HG02938 (cell line): ENCODE data around the gene VAV3.

ENCODE experiments used
- ATAC-seq: cut with Tn5 transposase; IDR thresholded peaks from one replicate; pipeline ENCODE4 v1.9.1; 2021; ENCODE audit warnings: mild to moderate bottlenecking, moderate library complexity; ENCODE audit not compliant: unreplicated experiment

The VAV3 gene

DNA sequence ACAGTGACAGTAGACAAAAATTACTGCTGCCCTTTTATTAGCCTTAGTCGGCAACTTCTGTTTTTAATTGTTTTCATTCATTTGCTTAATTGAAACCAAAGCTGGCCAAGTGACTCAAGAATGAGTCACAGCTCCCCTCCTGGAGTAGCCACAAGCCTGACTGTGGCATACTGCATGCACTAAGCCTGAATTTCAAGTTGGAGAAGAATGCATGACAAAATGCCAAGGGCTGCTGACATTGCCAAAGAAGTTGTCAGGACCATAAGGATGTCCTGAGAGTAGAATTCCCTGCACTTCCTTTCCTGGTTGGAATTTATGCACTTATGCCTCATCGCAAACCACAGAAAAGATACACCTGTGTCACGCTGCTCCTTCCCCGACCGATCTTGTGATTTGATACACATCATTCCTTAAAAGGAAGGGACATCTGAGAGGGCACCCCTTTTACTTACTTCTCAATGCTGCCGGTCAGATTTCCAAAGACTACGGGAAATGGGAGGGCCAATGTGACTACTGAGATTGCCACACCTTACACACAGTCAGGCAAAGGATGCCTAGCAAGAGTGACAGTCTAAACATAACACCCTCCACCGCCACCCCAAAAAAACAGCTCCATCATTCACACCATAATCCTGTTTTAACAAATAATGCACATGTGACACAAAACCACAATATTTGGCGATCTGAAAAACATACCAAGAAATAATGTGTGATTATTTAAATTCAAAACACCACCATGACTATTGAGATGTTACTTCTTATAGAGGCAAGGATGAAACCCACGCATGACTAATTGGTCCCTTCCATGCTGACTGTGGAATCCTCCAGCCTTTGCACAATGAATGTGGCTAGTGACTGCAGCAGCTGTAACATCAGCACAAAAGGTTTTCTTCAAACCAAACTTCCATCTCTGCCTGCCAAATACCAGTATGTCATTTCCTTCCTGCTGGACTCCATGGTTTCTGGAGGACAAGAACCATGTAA is 28.2 kb downstream of the VAV3 start:
- no peak for ATAC-seq

DNA sequence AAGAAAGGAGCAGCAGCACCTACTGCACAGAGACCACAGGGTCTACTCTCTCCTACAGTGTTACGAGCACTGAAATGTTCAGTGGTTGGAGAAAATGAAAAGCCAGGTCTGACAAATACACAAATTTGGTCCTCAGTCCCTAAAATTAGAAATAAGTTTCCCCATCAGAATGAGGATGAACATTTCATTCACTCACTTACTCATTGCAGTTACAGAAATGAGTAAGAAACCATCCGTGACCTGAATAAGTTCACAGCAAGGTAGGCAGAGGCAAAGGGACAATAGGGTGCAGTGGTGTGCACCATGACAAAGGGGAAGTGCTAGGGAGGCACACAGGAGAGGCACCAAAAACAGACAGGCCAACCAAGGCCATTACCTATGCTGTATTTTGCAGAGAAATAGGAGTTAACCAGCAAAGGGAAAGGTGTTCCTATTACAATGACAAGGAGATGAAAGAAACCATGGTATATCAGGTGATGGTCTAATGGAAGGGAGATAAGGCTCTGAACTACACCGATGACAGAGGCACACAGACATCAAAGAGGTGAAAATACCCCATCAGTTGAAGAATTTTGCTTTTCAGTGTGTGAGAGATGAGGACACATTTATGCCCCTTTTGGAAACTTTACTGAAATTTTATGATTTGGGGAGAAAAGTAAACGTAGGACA is 29.4 kb downstream of the VAV3 start:
- ATAC-seq, result peak; percentile 91

DNA sequence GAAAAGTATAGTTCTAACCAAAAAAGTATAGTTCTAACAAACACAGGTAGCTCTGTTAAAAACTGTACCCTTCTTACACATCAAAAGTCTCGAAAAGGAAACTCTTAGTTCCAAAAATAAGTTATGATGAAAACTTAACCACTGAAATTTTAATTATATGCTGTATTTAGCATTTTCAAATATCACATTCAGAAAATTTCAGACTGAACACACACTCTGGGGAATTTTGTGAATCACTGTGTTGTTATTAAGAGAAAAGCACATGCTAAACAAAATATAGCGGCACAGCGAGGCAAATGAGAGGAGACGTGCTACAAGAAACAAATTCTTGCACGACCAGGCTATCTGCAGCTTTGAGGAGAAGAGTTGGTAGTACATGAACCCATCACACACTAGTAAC is 30.4 kb downstream of the VAV3 start:
- ATAC-seq, result no peak

DNA sequence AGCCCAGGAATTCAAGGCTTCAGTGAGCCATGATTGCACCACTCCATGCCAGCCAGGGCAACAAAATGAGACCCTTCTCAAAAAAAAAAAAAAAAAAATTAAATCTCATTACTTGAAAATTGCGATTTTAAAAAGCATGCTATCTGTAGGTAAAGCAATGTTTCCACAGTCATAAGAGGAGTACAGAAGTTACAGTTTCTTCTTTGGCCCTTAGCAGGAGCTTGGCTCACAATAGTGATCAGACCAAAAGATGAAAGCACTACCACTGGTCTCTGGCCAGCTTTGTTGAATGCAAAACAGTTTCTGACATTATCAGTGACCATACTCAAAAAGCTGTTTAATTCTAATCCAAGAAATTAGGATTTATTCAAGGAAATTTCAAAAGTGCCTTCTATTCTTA is 31.2 kb downstream of the VAV3 start:
- peak; percentile 32 for ATAC-seq

DNA sequence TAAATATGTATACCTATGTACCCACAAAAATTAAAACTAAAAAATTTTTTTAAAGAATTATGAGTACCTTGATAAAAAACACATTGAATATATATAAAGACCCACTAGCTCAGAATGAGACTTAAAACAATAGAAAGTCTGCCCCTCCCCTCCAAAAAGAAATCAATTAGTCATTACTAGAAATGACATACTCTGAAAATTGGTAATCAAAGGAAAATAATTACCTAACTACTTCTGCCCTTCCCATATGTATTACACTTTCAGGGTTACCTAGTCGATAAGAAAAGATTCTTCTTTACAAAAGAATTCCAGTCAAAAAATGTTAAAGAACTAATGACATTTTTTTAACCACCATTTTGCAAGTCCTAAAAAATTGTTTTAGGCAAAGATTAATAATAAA is 34.7 kb downstream of the VAV3 start:
- ATAC-seq, result no peak

DNA sequence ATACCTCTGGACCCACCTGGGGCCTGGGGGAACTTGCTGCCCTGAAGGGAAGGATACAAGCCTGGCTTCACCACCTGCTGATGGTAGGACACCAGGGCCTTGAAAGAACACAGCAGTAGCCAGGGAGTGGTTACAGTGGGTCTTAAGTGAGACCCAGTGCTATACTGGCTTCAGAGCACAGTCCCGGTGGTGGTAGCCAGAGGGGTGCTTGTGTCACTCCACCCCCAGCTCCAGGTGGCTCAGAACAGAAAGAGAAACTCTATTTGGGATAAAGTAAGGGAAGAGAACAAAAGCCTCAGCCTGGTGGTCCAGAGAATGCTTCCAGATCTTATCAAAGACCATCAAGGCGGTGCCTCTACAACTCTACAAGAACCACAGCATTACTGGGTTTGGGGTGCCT is 37.2 kb downstream of the VAV3 start:
- ATAC-seq, result no peak

DNA sequence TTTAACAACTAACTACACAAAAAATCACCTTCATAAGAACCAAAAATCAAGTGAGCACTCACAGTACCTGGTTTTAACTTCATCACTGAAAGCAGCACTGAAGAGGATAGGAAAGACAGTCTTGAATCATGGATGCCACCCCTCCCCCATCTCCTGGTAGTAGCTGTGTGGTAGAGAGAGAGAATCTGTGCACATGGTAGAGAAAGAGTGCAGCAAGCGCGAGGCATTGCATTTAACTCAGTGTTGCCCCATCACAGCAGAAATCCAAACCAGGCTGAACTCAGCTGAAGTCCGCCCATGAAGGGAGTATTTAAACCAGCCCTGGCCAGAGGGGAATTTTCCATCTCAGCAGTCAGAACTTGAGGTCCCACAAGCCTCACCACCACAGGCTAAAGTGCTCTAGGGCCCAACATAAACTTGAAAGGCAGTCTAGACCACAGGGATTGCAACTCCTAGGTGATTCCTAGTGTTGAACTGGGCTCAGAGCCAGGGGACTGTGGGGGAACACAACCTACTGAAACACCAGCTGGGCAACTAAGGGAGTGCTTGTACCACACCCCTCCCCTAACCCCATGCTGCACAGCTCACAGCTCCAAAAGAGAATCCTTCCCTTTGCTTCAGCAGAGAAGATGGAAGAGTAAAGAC is 38.4 kb downstream of the VAV3 start:
- no peak for ATAC-seq

DNA sequence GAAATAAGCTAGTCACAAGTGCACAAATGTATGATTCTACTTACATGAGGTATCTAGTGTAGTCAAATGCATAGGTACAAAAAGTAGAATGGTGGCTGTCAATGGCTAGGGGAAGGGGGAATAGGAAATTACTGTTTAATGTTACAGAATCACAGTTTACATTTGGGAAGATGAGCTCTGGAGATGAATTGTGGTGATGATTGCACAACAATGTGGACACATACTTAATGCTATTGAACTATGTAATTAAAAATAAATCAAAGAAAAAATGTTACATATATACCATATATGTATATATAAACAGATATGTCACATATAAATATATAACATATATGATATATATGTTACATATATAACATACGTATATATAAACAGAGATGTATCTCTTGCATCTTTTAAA is 39.4 kb downstream of the VAV3 start:
- ATAC-seq, result no peak

DNA sequence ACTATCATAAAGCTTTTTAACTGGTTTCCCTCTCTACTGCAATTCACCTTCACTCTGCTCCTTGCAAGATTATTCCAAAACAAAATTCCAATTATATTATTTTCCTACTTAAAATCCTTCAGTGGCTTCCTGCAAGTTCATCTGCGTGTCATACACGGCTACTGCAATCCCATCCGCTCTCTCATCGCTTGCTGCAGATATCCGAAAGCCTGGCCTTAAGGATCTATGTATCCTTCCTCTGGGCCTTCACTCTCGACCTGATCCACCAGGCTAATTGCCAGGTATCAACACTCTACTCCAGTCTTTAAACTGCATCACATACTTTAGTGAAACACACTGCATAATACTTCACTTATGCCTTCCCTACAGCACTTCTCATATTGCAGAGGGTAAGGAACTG is 44.0 kb downstream of the VAV3 start:
- no peak for ATAC-seq

DNA sequence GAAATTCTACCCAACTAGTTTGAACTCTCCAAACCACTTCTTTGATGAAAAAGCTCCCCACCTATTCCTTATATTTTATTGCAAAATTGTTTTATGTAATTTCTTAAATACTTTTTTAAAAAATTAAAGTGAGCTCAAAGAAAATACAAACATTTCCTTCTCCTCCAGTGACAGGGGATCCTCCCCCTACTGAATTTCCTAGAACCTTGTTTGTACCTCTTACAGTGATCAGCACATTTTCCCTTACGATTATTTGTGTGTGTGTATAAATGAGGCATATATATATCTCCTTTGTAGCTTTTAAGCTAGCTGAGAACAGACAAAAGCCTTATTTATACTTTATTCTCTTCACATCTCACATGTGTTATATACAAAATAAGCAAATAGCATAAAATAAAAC is 44.4 kb downstream of the VAV3 start:
- ATAC-seq, result no peak

DNA sequence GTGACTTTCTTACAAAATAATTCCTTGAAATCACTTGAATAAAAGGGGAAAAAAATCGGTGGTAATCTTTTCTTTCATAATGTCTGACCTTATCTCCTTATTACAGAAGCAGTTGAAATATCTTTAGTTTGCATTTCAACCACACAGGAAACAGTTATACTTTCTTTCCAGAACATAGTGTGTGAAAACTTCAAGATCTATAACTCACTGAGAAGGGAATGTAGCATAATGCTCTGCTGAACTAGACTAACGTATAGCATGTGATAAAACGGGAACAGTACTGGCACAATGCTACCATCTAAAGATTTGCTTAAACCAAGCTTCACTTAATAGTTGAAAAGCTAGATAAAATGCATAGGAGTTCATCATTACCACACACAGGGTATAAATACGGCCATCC is 45.0 kb downstream of the VAV3 start:
- ATAC-seq, result no peak

DNA sequence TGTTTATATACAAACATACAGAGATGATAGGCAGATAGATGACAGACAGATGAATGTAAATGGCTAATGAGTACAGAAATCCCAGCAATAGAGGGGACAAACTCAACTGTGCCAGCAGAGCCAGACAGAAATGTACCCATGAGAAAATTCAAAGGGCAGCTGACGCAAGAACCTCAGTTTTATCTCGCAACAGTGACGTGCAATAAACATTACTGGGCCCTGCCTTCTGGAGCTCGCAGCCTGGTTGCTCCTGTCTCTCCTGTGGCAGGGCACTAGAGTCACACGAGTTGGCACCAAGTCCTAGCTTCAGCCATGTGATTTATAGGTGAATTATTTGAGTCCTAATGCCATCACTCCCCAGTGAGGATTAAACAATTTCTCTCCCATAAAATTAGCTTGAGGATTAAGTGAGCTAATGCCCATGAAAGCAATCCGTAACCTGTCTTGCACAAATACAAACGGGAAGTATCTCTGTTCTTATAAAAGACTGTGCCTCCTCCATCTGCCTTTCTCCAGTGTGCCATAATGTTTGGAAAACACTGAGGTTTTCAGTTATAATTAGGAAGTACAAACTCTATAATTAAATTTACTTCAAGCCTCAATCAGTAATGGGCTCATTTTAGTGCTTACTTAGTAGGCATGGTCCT is 50.7 kb downstream of the VAV3 start:
- no peak for ATAC-seq

DNA sequence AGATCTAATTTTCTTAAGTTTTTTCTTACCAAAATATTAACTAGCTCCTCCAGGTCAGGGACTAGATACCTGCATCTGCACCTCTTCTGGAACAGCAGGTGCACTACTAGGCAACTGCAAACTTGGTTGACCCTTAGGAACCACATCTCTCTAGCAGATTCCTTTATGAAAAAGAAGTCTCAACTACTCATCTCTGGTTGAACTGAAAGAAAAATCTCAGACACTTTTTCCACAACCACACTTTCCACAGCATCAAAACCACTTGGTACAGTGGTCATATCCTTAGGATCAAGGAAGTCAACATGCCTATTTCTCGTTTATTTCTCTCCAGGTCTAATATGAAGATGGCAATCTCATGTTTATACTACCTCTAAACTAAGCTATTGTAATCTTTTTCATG is 52.3 kb downstream of the VAV3 start:
- no peak for ATAC-seq

DNA sequence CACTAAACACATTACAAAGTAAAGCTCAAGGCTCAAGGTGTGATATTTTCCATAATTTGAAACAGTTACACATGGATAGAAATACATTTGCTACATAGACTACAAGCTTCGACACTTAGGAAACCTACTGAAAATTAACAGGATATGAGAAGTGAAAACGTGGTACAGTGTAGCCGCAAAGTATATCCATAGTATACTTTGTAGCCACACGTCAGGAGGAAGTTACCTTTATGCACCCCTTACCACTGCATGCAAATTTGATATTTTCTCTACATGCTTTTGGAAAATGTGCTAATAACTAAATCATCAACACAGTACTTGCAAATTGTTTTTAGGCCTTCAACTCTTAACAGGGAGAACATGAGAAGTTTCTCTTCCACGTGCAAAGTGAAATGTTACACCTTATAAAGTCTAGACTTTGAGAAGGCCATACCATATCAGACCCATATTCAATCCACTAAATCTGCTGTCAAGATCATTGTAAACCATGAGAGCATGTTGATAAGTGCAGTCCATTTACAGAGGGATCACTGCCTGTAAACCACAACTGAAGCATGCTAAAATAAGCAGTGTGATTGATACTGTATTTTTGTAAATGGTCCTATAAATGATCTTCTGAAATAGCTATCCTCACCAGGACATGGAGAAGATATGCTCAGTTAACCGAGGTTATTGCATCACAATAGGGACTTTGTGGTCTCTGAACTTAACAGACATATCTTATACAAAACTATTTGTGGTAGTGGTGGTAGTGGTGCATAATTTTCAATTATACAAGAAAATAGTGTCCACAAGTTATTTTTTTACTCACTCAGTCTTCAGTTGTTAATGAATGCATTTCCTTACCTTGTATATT is 64.7 kb downstream of the VAV3 start:
- no peak for ATAC-seq

DNA sequence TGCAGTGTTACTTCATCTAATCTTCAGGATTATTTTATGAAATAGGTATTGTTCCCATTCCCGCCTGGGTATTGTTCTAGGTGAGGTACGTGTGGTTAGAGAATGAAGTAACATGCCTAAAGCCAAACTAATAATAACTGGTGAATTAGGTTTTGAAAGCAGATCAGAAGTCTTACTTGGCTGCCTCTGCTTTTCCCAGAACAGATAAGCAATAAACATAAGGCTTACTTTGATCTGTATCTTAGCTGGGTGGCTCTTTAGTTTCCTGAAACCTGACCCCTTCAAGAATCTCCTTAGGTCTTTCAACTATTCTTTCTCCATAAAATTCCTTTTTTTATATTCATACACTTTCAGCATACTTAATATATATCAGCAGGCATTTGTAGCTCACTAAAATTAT is 65.3 kb downstream of the VAV3 start:
- ATAC-seq, result no peak

DNA sequence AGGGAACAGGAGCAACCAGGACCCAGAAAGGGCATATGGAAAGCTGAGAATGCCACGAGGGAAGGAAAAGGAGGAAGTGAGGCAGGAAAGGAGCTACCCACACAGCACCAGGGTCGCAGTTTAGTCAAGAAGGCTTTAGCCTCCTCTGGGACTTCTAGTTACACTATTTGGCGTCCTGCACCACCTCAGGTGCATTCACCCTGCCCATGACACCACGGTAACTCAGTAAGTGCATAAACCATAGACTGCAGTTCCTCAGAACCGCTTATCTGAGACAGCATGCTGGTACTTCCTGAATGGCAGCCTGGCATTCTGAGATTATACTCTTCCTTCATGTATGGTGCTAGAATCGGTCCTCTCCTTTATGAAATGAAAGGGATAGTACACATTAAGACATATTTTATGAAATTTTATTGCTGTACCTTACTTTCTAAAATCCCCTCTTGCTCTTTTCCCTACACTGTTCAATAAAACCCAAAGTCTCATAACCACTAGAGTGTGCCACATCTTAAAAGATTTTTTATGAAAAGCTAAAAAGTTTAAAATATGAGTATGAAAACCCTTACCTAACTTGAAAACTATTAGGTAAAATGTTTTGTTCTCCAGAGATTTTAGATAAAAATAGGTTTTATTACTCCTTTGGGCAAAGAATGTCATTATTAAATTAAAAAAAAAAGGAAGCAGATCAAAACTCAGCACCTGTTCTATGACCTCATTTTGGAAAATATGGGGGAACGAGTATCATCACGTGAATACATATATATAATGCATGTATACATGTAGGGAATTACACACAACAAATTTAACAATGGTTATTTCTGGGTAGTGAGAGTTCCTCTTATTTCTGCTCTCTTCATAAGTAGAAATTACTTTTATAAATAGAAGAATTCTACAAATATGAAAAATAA is 67.3 kb downstream of the VAV3 start:
- ATAC-seq, result no peak

DNA sequence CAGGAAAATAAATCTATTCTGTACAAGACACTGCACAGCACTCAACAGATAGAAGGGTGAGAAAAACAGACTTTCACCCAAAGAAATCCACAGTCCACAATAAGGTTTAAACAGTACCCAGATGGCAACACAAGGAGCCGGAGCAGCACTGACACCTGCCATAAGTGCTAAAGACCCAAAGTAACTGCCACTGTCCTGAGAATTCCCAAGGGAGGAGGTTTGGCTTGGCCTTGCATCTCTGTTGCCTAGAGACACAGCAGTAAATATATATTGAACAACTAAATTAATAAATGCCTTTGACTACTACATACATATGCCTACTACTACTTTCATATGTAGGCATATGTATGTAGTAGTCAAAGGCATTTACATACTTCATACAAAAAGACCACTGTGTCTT is 68.0 kb downstream of the VAV3 start:
- ATAC-seq, result no peak

DNA sequence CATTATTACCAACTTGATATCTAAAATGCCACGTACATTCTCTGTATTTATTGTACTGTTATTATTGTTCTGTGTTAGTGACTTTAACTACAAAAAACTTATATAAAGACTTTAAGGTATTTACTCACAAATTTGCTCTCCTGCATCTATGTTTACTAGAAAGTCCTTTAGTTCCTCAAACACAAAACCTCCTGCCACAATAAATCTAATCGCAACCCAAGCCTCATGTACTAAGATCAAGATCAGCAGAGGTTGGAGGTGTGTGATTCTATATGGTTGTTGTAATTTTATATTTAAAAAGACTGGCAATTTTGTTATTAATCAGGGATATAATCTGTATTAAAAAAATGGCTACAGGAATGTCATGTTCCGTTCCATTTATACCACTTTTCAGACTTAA is 68.6 kb downstream of the VAV3 start:
- ATAC-seq, result no peak

DNA sequence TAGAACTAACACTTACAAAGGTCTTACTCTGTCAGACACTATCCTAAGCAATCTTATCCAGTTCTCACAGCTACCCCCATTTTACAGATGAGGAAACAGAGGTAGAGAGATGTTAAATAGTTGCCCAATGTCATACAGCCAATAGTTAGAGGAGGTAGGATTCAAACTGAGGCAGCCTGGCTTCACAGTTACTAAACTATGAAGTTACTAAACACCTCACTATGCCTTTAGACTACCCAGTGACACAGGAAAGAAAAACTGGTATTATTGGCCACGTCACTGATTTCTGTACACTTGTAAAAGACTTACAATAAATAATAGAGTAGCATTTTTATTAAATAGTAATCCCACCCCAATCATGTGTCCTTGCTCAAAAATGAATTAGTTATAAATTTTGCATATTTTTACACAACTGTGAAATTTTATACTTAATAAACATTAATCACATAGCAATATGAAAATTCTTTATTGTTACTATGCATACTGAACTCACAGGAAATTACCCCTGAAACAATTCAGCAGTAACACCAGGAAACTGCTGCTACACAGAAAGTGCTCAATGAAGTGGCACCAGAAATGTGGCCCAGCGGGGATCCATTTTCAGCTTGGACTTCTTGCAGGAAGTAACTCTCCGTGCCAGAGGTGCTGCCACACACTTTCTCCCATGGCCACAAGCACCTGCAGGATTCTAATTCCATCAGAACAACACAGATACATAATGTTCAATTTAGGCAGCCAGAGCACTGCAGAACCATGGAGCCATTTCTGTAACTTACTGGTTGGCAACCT is 69.4 kb downstream of the VAV3 start:
- ATAC-seq, result no peak
